Tibial nerve (tissue), 4 donors: ENCODE measurements around the gene COPS9.

ENCODE experiments used
- CTCF ChIP-seq, 5 experiments: fragments of 200-600 bp in 3 of 5; fragments of 450-650 bp in 2 of 5; sonication (generic) in 3 of 5; IDR thresholded peaks; one replicate each; pipeline ENCODE4 v1.5.1; 2016 to 2019; ENCODE audit warnings: antibody characterized with exemption in 5 of 5, mild to moderate bottlenecking in 3 of 5, moderate library complexity in 2 of 5
- EP300 ChIP-seq, 2 donors: sonication (generic); formaldehyde crosslinking; IDR thresholded peaks; one replicate each; pipeline ENCODE4 v1.6.1; 2017; ENCODE audit warnings: antibody characterized with exemption in 2 of 2, mild to moderate bottlenecking in 1 of 2
- POLR2A ChIP-seq, 2 donors: fragments of 450-650 bp; IDR thresholded peaks; one replicate each; pipeline ENCODE4 v1.6.1; 2017; ENCODE audit warnings: antibody characterized with exemption in 2 of 2, mild to moderate bottlenecking in 2 of 2, moderate library complexity in 2 of 2

- TF ChIP-seq POLR2A (IDR thresholded peaks at IDR 0.05), result no peak
- no peak for TF ChIP-seq EP300 (IDR thresholded peaks at IDR 0.05)
- TF ChIP-seq CTCF (IDR thresholded peaks at IDR 0.05), result no peak
Observed at GRCh38 chr2:240162939-240163714, 27.0 kb upstream of the COPS9 start.
